ENCODE data around the gene ARHGEF7.

GRCh38 chr13:111315347-111315995, 200.4 kb downstream of the ARHGEF7 start:
- TF ChIP-seq, protein P1, sequence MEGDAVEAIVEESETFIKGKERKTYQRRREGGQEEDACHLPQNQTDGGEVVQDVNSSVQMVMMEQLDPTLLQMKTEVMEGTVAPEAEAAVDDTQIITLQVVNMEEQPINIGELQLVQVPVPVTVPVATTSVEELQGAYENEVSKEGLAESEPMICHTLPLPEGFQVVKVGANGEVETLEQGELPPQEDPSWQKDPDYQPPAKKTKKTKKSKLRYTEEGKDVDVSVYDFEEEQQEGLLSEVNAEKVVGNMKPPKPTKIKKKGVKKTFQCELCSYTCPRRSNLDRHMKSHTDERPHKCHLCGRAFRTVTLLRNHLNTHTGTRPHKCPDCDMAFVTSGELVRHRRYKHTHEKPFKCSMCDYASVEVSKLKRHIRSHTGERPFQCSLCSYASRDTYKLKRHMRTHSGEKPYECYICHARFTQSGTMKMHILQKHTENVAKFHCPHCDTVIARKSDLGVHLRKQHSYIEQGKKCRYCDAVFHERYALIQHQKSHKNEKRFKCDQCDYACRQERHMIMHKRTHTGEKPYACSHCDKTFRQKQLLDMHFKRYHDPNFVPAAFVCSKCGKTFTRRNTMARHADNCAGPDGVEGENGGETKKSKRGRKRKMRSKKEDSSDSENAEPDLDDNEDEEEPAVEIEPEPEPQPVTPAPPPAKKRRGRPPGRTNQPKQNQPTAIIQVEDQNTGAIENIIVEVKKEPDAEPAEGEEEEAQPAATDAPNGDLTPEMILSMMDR (conservative IDR thresholded peaks at IDR 0.05; ENCODE audit: low read length): no peak
- TF ChIP-seq EZH2phosphoT487 (IDR thresholded peaks at IDR 0.05; ENCODE audit: borderline replicate concordance): no peak
